Pancreas (tissue), 10 donors: ENCODE measurements around the gene CHRDL2. TPM values are rescaled to one million over a fixed set of nuclear protein-coding genes. Genes with fewer than 3 reads are reported as not detected.

ENCODE experiments used
- ATAC-seq, 4 donors: fragments of 200-7000 bp; cut with Tn5 transposase; one replicate each; pipeline versions ENCODE4 v1.8.0 to v1.9.1; 2020; ENCODE audit warnings: mild to moderate bottlenecking in 4 of 4, moderate library complexity in 4 of 4
- DNase-seq, 6 donors: peaks; one replicate each; pipeline ENCODE4 v3.0.0-alpha.2; 2020
- FAIRE-seq: peaks from 2 replicates; lab custom pipeline; 2012; peaks lifted over from hg19 to GRCh38; lab: Jason Lieb, UNC
- H3K27ac ChIP-seq, 4 donors: fragments of 200-600 bp; sonication (generic); 1 replicate in 3 of 4; 2 replicates in 1 of 4; pipeline versions ENCODE4 v1.5.0 to v1.8.0; 2020
- H3K27me3 ChIP-seq, 4 donors: fragments of 200-600 bp; one replicate each; pipeline ENCODE4 v1.8.0; 2021
- H3K36me3 ChIP-seq, 3 donors: fragments of 200-600 bp; sonication (generic) in 1 of 3; one replicate each; pipeline versions ENCODE4 v1.5.0 to v1.8.0; 2020 to 2021
- H3K4me1 ChIP-seq, 3 donors: fragments of 200-600 bp; one replicate each; pipeline ENCODE4 v1.8.0; 2021
- H3K4me3 ChIP-seq, 4 donors: fragments of 200-600 bp; sonication (generic) in 2 of 4; one replicate each; pipeline versions ENCODE4 v1.5.0 to v1.8.0; 2020 to 2021
- H3K9me3 ChIP-seq, 4 donors: fragments of 200-600 bp; one replicate each; pipeline ENCODE4 v1.8.0; 2021
- WGBS, 2 donors: extraction: QIAGEN DNeasy Blood & Tissue Kit; methylation state at CpG; one replicate each; pipeline ENCODE4 v1.1.7; 2013; 5-methylcytosine and 5-hydroxymethylcytosine counted together
- intact Hi-C, 3 donors: fragments of 100-400 bp; cut with DNase I; formaldehyde crosslinking; loops; one replicate each; pipeline versions ENCODE4 v1.11.1 to v1.14.2; 2022
- microRNA-seq, 2 donors: library from miRNA; unstranded; fragments of <30 nt; microRNA quantifications; one replicate each; pipeline versions ENCODE4 to v1.1.0, GENCODE V29; 2019 to 2020
- polyA plus RNA-seq, 2 donors: library from polyadenylated mRNA; stranded (reverse); fragments of 200-250 nt; gene quantifications; one replicate each; pipeline ENCODE4 v1.2.3, GENCODE V29; 2013
- total RNA-seq, 6 donors: library from RNA; stranded (reverse); fragmentation: NEBNext Ultra II Directional in 4 of 6; extraction: Animal tissue kit (Norgen Biotek cat#: 25700) in 4 of 6; gene quantifications; one replicate each; pipeline versions ENCODE4 v1.2.1 to v1.2.4, GENCODE V29; 2021 to 2023
- TF ChIP-seq, protein P1 (sequence below), 4 donors: fragments of 200-600 bp; sonication (generic) in 3 of 4; IDR thresholded peaks; one replicate each; pipeline versions ENCODE4 v1.5.0 to v1.8.0; 2021; ENCODE audit warnings: antibody characterized with exemption in 4 of 4
- donor health status: healthy with polysubstance abuse.
- donor health status: DM: no; HTN: no; CAD: no; lungs with moderate emphysema.
- donor health status: DM: no; HTN: no; CAD: no.
- donor health status: control.
- donor health status: control.
- donor health status: Bipolar disorder and iron deficiency.
- donor health status: DM: yes; HTN: yes; CAD: no.
- donor health status: DM: no; HTN: no; CAD: no.
- donor health status: DM: no; HTN: no; CAD: no.
- donor health status: DM: yes; HTN: yes; CAD: no.

The CHRDL2 gene
- total and polyA plus RNA-seq, 8 donors = 0.72 to 6.9 (median 2.0) TPM; not detected in 1

DNA sequence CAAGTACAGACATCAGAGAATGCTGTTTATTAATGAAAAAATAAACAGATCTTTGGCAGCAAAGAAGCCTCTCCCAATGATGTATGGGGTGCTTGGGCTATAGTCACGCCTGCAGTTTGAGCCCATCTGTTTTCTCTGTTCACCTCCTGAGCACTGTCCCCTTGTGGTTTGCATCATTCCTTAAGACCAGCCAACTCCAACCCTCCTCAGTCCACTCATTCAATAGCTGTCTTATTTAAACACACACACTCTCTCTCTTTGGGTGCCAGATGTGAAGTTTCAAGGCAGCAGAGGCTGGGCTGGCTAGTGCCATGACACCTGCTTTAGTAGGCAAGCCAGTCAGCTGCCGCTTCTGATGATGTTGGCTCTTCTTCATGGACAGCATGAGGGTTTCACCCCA is 80.7 kb downstream of the CHRDL2 start:
- intact Hi-C loops = no loop called here
- ATAC-seq (peak in 2 of 4 donors; percentile 18 to 30), FAIRE-seq (no peak), DNase-seq (no peak)
- no peak overlapping the region for H3K4me3 ChIP-seq
- no peaks in the 10 kb centered on the region for H3K27me3 ChIP-seq
- no peaks in the 10 kb centered on the region for H3K9me3 ChIP-seq
- no peaks in the 10 kb centered on the region for H3K36me3 ChIP-seq
- 88 to 94% methylated on average over 2 of the region's 2 CpGs for WGBS, 2 donors
- H3K27ac ChIP-seq = no peak overlapping the region
- H3K4me1 ChIP-seq = no peaks in the 10 kb centered on the region
- TF ChIP-seq, protein P1, sequence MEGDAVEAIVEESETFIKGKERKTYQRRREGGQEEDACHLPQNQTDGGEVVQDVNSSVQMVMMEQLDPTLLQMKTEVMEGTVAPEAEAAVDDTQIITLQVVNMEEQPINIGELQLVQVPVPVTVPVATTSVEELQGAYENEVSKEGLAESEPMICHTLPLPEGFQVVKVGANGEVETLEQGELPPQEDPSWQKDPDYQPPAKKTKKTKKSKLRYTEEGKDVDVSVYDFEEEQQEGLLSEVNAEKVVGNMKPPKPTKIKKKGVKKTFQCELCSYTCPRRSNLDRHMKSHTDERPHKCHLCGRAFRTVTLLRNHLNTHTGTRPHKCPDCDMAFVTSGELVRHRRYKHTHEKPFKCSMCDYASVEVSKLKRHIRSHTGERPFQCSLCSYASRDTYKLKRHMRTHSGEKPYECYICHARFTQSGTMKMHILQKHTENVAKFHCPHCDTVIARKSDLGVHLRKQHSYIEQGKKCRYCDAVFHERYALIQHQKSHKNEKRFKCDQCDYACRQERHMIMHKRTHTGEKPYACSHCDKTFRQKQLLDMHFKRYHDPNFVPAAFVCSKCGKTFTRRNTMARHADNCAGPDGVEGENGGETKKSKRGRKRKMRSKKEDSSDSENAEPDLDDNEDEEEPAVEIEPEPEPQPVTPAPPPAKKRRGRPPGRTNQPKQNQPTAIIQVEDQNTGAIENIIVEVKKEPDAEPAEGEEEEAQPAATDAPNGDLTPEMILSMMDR (IDR thresholded peaks at IDR 0.05) = no peak

DNA sequence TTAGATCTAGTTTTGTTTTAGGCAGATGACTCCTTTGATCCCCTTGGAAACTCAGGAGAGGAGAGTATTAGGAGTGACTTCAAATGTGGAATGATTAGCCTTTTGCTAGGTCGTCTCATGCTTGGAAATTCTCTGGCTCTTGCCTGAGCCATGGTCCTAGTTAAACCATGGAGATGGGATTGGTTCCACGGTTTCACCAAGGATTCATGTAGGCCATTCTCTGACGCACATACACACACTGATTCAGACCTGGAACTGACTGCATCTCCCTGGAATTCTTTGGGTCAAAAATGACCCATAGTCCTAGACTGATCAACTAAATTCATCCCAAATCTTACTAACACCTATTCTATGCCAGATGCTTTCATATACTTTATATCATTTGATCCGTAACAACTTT is 82.3 kb downstream of the CHRDL2 start:
- no peak for FAIRE-seq
- Histone ChIP-seq H3K4me3 (no peak overlapping the region), H3K27ac (no peak overlapping the region), H3K9me3 (no peaks in the 10 kb centered on the region), H3K4me1 (no peaks in the 10 kb centered on the region), H3K27me3 (no peaks in the 10 kb centered on the region), H3K36me3 (no peaks in the 10 kb centered on the region)
- WGBS, 2 donors = 95% methylated on average over 4 of the region's 4 CpGs
- TF ChIP-seq, protein P1 (IDR thresholded peaks at IDR 0.05) = no peak
- ATAC-seq = no peak
- intact Hi-C loops = no loop called here
- no peak for DNase-seq

DNA sequence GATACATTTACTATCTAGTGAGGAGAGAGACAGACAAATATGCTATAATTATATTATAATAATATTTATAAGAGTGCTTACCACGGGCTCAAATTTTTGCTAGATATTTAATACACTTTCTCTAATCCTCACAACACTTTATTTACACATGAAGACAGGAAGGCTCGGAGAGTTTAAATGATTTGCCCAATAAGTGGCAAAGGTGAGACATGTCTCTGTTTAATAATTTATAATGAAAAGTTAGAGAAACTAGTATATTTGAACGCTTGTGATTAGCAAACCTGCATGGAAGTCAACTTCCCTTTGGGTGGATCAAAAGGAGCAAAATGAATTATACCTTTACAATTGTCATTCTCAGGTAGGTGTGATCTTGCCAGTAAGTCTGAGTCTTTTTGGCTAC is 83.4 kb downstream of the CHRDL2 start:
- WGBS, 2 donors = 85 to 88% methylated on average over 3 of the region's 3 CpGs
- no peaks in the 10 kb centered on the region for H3K27me3 ChIP-seq
- TF ChIP-seq, protein P1 (IDR thresholded peaks at IDR 0.05) = no peak
- H3K9me3 ChIP-seq = no peaks in the 10 kb centered on the region
- no peaks in the 10 kb centered on the region for H3K36me3 ChIP-seq
- no peak for ATAC-seq
- intact Hi-C loops = no loop called here
- H3K4me1 ChIP-seq = no peaks in the 10 kb centered on the region
- FAIRE-seq = no peak
- no peak overlapping the region for H3K4me3 ChIP-seq
- no peak for DNase-seq
- H3K27ac ChIP-seq = no peak overlapping the region

DNA sequence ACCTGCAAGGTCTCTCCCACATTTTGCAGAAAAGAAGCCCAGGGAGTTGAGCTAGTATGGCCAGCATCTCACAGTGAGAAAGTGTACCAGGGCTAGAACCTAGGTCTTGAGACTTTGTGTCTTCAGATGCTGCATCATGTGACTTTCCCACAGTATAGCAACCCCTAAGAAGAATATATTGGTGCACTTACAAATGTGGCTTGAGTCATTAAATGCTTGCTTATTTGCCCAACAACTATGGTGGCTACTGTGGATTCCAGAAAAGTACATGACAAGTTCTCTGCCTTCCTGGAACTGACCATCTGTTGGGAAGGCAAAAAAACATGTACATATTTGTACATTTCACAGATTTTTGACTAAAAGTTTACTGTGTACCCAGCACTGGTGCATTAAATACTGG is 83.8 kb downstream of the CHRDL2 start:
- Histone ChIP-seq H3K4me3 (no peak overlapping the region), H3K4me1 (no peaks in the 10 kb centered on the region), H3K27me3 (no peaks in the 10 kb centered on the region), H3K27ac (no peak overlapping the region), H3K9me3 (no peaks in the 10 kb centered on the region), H3K36me3 (no peaks in the 10 kb centered on the region)
- DNase-seq (no peak), ATAC-seq (no peak), FAIRE-seq (no peak)
- TF ChIP-seq, protein P1 (IDR thresholded peaks at IDR 0.05) = no peak
- intact Hi-C loops = no loop called here

DNA sequence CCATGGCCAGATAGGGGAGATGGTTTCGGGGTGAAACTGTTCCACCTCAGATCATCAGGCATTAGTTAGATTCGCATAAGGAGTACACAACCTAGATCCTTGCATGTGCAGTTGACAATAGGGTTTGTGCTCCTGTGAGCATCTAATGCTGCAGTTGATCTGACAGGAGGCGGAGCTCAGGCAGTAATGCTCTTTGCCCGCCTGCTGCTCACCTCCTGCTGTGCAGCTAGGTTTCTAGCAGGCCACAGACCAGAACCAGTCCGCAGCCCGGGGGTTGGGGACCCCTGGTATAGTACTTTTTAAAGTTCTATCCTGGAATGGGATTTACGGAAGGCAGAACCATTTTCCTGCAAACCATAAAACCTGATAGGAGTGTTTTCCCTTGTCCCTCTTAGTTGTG is 84.3 kb downstream of the CHRDL2 start:
- intact Hi-C loops = no loop called here
- Histone ChIP-seq H3K27ac (no peak overlapping the region), H3K27me3 (no peaks in the 10 kb centered on the region), H3K36me3 (peaks cover 0 to 2% (median 0%) of the 10 kb centered on the region in 3 donors), H3K4me3 (no peak overlapping the region), H3K4me1 (no peaks in the 10 kb centered on the region), H3K9me3 (no peaks in the 10 kb centered on the region)
- no peak for DNase-seq
- TF ChIP-seq, protein P1 (IDR thresholded peaks at IDR 0.05) = no peak
- WGBS, 2 donors = 94 to 95% methylated on average over 7 of the region's 7 CpGs
- FAIRE-seq = no peak
- no peak for ATAC-seq

Small RNA genes lying within 50 kb of the gene (microRNA-seq; reads per million reads assigned to microRNA genes)
- gene MIR4696 = 0 reads per million in 2 donors

Other genes with a start within 250 kb of the CHRDL2 start
- gene LIPT2, start 237.7 kb downstream of the CHRDL2 start, total RNA-seq = 1 to 10 TPM in 5 of 6 donors, under 1 TPM in 1; 0.71 to 4.1 (median 2.2) TPM
- 1 to 10 TPM; 1.3 to 1.6 TPM for gene LIPT2, start 237.7 kb downstream of the CHRDL2 start, polyA plus RNA-seq
- gene POLD3, start 138.8 kb downstream of the CHRDL2 start, total RNA-seq = 10 to 100 TPM in 3 of 6 donors, 1 to 10 TPM in 3; 7.9 to 14.0 (median 10.2) TPM
- 1 to 10 TPM; 7.2 to 8.6 TPM for gene POLD3, start 138.8 kb downstream of the CHRDL2 start, polyA plus RNA-seq
- gene RNF169, start 17.4 kb upstream of the CHRDL2 start, total RNA-seq = 10 to 100 TPM in 1 of 6 donors, 1 to 10 TPM in 5; 6.7 to 12.0 (median 7.5) TPM
- gene RNF169, start 17.4 kb upstream of the CHRDL2 start, polyA plus RNA-seq = 1 to 10 TPM; 2.3 to 3.5 TPM
- gene XRRA1, start 217.7 kb upstream of the CHRDL2 start, total RNA-seq = 10 to 100 TPM in 3 of 6 donors, 1 to 10 TPM in 3; 7.5 to 22.5 (median 9.9) TPM
- 1 to 10 TPM; 2.4 to 6.1 TPM for gene XRRA1, start 217.7 kb upstream of the CHRDL2 start, polyA plus RNA-seq
- 100 to 1,000 TPM in 3 of 6 donors, 10 to 100 TPM in 3; 81.0 to 125 (median 103) TPM for gene SPCS2, start 217.8 kb upstream of the CHRDL2 start, total RNA-seq
- gene SPCS2, start 217.8 kb upstream of the CHRDL2 start, polyA plus RNA-seq = 100 to 1,000 TPM in 1 of 2 donors, 10 to 100 TPM in 1; 75.0 to 132 TPM